Neuron (in vitro differentiated cells): ENCODE data around the gene FDX1.

Source experiments
- H2AFZ ChIP-seq: one replicate; pipeline ENCODE4 v1.6.1; 2013; ENCODE audit warnings: low read depth, mild to moderate bottlenecking, inconsistent platforms, low read length, moderate library complexity
- H3K27me3 ChIP-seq: one replicate; pipeline ENCODE4 v1.6.1; 2013; ENCODE audit warnings: low read length; ENCODE audit not compliant: insufficient read depth
- H3K36me3 ChIP-seq: one replicate; pipeline ENCODE4 v1.6.1; 2013; ENCODE audit warnings: low read length; ENCODE audit not compliant: insufficient read depth
- H3K4me1 ChIP-seq: one replicate; pipeline ENCODE4 v1.6.1; 2013; ENCODE audit warnings: low read length; ENCODE audit not compliant: insufficient read depth
- H3K4me3 ChIP-seq: 2 replicates; pipeline ENCODE4 v1.5.1; 2013; ENCODE audit warnings: mild to moderate bottlenecking, low read length, moderate library complexity
- H3K9me3 ChIP-seq: one replicate; pipeline ENCODE4 v1.6.1; 2013; ENCODE audit warnings: low read length

FDX1 gene

DNA sequence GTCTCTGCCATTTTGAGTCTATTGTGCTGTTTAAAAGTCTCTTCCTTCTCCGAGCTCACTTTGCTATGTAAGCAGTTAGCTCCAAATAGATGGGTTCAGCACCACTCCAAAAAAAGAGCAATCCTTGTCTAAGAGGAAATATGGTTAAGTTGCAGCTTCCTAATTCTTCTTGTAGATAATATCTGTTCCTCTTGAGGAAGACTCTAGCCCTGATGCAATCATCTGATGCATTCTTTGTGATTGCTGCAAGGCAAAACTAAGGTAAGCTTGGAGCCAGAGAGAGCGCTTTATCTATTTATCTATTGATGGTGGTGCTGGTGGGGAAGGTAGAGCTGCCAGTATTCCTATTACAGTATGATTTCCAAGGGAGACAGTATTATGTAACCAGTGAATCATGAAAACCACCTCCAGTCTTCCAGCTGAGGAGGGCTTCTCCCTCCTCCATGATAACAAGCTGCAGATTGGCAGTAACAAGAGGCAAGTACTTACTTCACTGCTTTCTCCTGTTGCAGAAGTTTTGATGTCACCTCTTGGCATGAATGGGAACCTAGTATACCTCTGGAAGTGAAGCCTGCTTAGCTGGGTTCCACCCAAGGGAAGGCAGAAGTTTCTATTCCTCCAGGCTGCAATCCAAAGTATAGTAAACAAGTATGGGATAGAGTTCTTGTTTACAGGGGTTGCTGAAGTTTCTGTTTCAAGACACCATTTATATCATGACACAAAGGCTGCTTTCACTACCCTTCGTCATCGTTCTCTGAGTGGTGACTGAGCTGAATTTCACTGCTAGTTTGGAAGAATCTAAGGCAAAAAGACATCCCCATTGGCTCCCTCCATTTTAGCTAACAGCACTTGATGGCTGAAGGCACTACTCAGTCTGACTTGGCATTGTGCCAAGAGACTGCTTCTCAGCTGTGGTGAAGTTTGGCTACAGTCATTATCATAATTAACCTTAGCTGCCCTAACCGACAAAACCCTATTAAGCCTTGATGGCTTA is 49.7 kb downstream of the FDX1 start:
- H2AFZ ChIP-seq, result no peak overlapping the region
- no peaks in the 10 kb centered on the region for H3K36me3 ChIP-seq
- H3K27me3 ChIP-seq, result no peaks in the 10 kb centered on the region
- H3K4me3 ChIP-seq, result no peak overlapping the region
- no peaks in the 10 kb centered on the region for H3K4me1 ChIP-seq
- no peaks in the 10 kb centered on the region for H3K9me3 ChIP-seq

DNA sequence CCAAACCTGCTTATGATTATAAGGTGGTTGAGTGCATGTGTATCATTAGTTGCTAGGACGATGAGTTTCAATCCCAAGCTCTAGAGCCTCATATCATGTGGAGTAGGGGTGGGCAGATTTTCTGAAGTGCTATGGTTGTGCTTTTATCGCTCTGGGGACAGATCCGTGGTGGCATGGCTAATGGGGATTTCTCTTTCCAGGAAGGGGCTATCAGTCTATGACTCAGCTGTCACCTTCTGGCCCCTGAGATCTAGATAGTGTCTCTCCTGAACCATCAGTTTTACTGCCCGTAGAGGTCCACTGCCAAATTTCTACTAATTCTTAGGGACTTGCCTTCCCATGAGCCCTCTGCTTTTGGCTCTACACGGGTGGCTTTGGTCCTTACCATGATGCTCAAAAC is 51.8 kb downstream of the FDX1 start:
- H3K4me1 ChIP-seq, result no peaks in the 10 kb centered on the region
- no peaks in the 10 kb centered on the region for H3K9me3 ChIP-seq
- H2AFZ ChIP-seq, result no peak overlapping the region
- H3K27me3 ChIP-seq, result no peaks in the 10 kb centered on the region
- no peak overlapping the region for H3K4me3 ChIP-seq
- no peaks in the 10 kb centered on the region for H3K36me3 ChIP-seq

DNA sequence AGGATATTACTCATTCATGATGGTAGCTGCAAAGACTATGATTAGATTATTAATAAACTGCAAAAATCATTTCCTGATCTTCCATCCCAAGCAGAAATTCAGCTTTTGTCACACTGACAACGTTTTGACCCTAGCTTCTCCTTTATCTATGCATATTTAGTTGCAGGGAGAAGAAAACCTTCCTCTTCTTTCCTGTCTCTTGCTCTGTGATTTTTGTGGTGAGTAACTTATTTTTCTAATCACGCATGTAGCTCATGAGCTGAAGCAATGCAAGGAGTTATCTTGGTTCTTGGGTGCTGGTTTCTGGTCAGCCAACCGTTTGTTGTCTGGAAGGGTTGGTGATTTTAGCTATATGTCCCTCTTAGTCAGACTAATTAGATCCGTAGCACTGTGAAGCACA is 56.4 kb downstream of the FDX1 start:
- Histone ChIP-seq H3K9me3 (no peaks in the 10 kb centered on the region), H3K4me1 (no peaks in the 10 kb centered on the region), H2AFZ (no peak overlapping the region), H3K36me3 (no peaks in the 10 kb centered on the region), H3K4me3 (no peak overlapping the region), H3K27me3 (no peaks in the 10 kb centered on the region)

DNA sequence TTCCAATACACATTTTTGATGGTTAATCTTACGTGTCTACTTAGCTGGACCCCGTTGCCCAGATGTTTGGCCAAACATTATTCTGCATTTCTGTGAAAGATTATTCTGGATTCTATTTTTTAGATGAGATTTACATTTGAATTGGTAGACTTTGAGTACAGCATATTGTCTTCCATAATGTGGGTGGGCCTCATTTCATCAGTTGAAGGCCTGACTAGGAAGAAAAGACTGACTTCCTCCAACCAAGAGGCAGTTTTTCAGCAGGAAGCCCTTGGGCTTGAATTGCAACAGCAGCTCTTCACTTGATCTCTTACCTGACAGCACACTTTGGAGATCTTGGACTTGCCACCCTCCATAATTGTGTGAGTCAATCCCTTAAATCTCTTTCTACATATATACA is 58.7 kb downstream of the FDX1 start:
- Histone ChIP-seq H3K9me3 (no peaks in the 10 kb centered on the region), H3K27me3 (no peaks in the 10 kb centered on the region), H2AFZ (no peak overlapping the region), H3K4me3 (no peak overlapping the region), H3K4me1 (peaks cover 5% of the 10 kb centered on the region), H3K36me3 (no peaks in the 10 kb centered on the region)

DNA sequence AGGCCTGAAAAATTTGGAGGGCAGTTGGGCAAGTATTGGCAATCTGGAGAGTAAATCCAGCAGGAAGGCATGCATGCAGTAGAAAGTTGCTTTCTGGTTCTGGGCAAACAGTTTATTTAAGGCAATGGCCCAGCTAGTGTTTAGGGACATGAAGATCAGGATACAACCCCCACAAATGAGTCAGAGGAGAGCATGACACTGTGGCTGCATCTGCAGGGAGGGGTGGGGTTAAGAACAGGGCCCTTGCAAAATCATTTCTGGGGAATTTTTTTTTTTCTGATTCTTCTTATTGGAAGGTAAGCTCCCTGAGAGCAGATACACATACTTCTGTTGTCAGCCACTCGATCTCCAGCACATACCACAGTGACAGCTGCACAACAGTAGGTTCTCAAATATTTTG is 61.1 kb downstream of the FDX1 start:
- no peaks in the 10 kb centered on the region for H3K9me3 ChIP-seq
- no peaks in the 10 kb centered on the region for H3K36me3 ChIP-seq
- H3K4me1 ChIP-seq, result peaks cover 5% of the 10 kb centered on the region
- no peaks in the 10 kb centered on the region for H3K27me3 ChIP-seq
- H3K4me3 ChIP-seq, result no peak overlapping the region
- H2AFZ ChIP-seq, result no peak overlapping the region

DNA sequence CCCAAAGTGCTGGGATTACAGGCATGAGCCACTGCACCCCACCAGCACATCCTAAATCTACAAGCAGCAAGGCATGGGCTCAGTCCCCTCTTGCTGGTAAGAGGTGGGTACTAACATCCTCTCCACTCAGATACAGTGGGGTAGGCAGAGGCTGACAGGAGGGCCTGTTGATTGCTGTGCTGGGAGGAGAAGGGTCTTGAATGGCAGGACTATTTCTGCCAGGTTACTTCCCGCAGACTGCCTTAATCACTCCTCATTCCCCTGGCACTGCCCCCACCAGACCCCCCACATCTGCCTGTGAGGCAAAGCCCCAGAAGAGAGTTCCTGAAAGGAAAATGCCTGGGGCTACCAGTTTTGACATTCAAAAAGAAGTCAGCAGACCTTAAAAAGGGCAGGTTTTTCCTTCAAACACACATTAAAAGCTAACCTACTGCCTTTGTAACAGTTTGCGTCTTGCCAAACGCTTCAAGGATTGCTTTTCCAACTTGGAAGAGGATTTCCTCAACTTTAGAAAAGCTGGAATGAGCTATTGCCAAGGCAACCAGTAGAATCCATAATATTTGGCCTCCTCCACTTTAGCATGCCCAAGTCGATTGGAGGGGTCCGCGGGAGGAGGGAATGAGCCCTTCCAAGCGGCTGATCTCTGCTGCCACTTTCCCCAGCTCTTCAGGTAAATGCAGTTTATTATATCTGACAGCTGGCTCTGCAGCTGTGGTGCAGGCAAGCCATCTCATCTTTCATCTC is 62.0 kb downstream of the FDX1 start:
- H2AFZ ChIP-seq, result no peak overlapping the region
- H3K27me3 ChIP-seq, result no peaks in the 10 kb centered on the region
- no peak overlapping the region for H3K4me3 ChIP-seq
- peaks cover 5% of the 10 kb centered on the region for H3K4me1 ChIP-seq
- no peaks in the 10 kb centered on the region for H3K9me3 ChIP-seq
- no peaks in the 10 kb centered on the region for H3K36me3 ChIP-seq

DNA sequence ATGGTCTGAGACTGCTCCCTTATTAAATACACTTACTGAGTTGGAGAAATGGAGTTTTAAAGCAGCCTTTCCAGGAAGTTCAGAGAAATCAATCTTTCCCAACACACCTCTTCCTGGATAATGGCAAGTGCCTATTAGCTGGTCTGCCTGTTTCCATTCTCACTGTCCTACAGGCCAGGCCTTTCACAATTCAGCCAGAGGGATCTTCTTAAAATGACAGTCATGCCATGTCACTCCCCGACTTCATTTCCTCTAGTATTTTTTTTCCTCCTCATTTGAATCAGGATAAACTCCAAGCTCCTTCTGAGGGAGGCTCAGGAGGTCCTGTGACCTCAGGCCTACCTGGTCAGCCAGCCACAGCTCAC is 62.6 kb downstream of the FDX1 start:
- H2AFZ ChIP-seq, result no peak overlapping the region
- H3K9me3 ChIP-seq, result no peaks in the 10 kb centered on the region
- no peaks in the 10 kb centered on the region for H3K27me3 ChIP-seq
- peaks cover 5% of the 10 kb centered on the region for H3K4me1 ChIP-seq
- H3K36me3 ChIP-seq, result no peaks in the 10 kb centered on the region
- no peak overlapping the region for H3K4me3 ChIP-seq

DNA sequence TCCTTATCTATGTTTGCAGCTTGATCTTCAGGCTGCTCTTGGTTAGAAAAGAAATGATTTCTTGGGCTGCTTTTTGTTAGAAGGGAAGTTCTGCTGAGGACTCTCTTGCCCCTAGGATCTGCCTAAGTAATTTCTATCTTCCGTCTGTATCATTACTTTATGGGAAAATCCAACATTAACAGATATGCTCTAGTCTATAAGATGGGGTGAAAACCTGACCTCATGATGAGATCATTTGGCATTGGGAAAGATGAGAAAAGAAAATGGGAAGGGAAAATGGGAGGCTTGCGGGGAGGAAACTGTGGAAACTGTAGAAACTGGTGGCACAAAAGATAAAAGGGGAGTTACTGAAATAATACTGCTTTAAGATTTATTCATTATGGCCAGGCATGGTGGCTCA is 63.6 kb downstream of the FDX1 start:
- Histone ChIP-seq H2AFZ (no peak overlapping the region), H3K4me1 (peaks cover 5% of the 10 kb centered on the region), H3K27me3 (no peaks in the 10 kb centered on the region), H3K36me3 (no peaks in the 10 kb centered on the region), H3K9me3 (no peaks in the 10 kb centered on the region), H3K4me3 (no peak overlapping the region)

DNA sequence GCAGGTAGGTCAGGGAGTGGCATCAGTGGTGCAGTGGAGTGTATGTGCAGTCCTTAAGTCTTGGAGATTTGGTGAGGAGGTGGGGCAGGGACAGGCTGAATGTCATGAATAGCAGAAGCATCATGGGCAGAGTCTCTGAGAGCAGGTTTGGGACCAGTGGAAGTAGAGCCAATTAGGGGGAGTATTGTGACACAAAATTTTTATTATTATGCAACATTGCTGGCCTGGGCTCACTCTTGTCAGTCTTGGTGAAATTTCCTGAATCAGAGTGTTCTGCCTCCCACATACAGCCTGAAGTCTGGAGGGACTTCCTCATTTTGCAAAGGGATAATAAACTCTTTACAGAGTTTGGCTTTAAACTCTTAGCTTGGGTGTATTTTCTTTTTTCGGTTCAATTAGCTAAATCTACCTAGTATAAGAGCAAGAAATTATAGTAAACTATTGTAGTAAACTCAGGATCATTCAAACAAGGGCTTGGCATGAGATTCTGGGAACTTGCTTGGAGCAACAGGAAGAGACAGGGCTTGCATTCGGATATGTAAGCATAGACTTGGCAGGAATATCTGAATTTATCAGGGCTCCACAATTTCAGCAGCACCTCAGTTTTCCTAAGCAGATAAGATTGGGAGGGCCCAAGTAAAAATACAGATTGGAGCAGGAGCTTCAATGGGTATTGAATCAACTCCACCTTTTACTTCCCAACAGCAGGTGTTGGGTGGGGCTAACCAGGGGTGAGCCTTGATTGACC is 67.7 kb downstream of the FDX1 start:
- no peak overlapping the region for H2AFZ ChIP-seq

DNA sequence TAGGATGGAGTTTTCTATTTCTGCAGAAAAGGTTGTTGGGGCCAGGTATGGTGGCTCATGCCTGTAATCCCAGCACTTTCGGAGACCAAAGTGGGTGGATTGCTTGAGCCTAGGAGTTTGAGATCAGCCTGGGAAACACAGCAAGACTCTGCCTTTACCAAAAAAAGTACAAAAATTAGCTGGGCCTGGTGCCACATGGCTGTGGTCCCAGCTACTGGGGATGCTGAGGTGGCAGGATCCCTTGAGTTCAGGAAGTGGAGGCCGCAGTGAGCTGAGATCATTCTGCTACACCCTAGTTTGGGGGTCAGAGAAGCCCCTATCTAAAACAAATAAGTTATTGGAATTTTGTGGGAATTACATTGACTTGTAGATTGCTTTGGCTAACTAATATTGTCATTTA is 71.7 kb downstream of the FDX1 start:
- no peaks in the 10 kb centered on the region for H3K27me3 ChIP-seq
- no peaks in the 10 kb centered on the region for H3K4me1 ChIP-seq
- no peak overlapping the region for H3K4me3 ChIP-seq
- H3K9me3 ChIP-seq, result no peaks in the 10 kb centered on the region
- no peaks in the 10 kb centered on the region for H3K36me3 ChIP-seq
- H2AFZ ChIP-seq, result no peak overlapping the region

More for the DNA sequence above, 67.7 kb downstream of the FDX1 start:
- Histone ChIP-seq H3K36me3 (no peaks in the 10 kb centered on the region), H3K4me1 (no peaks in the 10 kb centered on the region), H3K27me3 (no peaks in the 10 kb centered on the region), H3K9me3 (no peaks in the 10 kb centered on the region), H3K4me3 (no peak overlapping the region)

DNA sequence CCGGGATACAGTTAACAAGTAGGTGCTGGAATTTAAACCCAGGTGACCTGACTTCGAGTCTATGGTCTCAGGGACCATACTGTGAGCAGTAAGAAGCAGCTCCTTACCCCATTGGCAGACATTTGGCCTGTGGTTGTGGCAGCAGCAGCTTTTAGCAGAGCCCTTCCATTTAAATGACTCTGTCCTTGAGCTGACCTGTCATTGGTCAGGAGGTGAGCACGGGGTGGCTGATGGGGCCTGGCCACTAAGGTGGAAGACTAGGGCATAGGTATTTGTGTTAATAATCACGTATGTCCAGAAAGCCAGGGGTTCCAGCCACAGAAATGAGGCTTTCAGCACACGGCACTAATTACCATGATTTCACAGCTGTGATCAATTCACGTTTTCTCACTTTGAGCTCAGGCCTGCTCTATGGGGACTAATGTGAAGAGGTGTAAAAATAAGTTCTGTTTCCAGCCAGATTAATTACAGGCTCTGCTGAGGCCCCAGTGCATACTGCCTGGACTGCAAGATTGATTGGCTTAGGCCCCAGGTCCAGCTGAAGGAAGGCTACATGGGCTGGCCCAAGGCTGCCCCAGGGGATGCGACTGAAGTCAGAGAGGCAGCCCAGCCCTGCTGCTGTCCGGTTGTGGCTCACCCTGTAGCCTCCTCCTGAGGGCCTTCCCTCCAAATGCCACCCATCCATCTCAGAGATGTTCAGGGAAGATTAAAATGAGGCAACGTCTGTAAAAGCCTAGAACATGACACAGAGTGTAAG is 76.0 kb downstream of the FDX1 start:
- Histone ChIP-seq H3K4me3 (no peak overlapping the region), H3K4me1 (no peaks in the 10 kb centered on the region), H2AFZ (no peak overlapping the region), H3K9me3 (no peaks in the 10 kb centered on the region), H3K36me3 (no peaks in the 10 kb centered on the region), H3K27me3 (no peaks in the 10 kb centered on the region)

DNA sequence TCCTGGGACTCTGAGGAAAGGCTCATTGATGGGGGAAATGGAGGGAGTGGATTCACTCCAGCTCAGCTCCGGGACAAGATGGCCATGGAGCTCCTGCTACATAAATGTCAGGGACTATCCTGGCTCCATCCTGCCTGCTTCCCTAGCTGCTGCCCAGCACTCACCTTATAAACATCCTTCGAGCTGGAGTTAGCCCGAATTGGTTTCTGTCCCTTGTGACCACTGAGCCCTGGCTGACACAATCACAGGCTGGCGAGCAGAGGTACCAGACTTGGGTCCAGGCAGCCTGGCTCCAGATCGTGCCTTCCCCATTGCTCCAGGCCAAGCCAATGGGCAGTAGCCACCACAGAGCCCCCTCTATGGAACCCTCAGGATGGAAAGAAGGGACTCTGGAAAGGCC is 77.6 kb downstream of the FDX1 start:
- no peak overlapping the region for H2AFZ ChIP-seq
- no peak overlapping the region for H3K4me3 ChIP-seq
- H3K27me3 ChIP-seq, result no peaks in the 10 kb centered on the region
- H3K36me3 ChIP-seq, result no peaks in the 10 kb centered on the region
- H3K4me1 ChIP-seq, result no peaks in the 10 kb centered on the region
- no peaks in the 10 kb centered on the region for H3K9me3 ChIP-seq
